Smooth muscle cell (in vitro differentiated cells): ENCODE measurements around the gene CYP8B1. TPM values are rescaled to one million over a fixed set of nuclear protein-coding genes. Genes with fewer than 3 reads are reported as not detected.
A peak's percentile ranks its signal among the peaks of the same experiment; 100 is the strongest.

Source experiments
- DNase-seq: peaks from one replicate; lab custom pipeline; 2025; ENCODE audit not compliant: unreplicated experiment; lab: John Stamatoyannopoulos, UW
- H2AFZ ChIP-seq: fragments of 200-600 bp; sonication (generic); 2 replicates; pipeline ENCODE4 v1.6.0; 2016; ENCODE audit warnings: antibody characterized with exemption, low read depth, mild to moderate bottlenecking
- H3F3A ChIP-seq: fragments of 200-600 bp; sonication (generic); 2 replicates; pipeline ENCODE4 v1.6.0; 2017; ENCODE audit warnings: antibody characterized with exemption, low read depth
- H3K27ac ChIP-seq: fragments of 200-600 bp; sonication (generic); 2 replicates; pipeline ENCODE4 v1.5.1; 2016; ENCODE audit warnings: low read depth, mild to moderate bottlenecking
- H3K27me3 ChIP-seq: fragments of 200-600 bp; sonication (generic); 2 replicates; pipeline ENCODE4 v1.6.1; 2016; ENCODE audit warnings: low read depth, mild to moderate bottlenecking
- H3K36me3 ChIP-seq: fragments of 200-600 bp; sonication (generic); 2 replicates; pipeline ENCODE4 v1.5.1; 2016; ENCODE audit warnings: low read depth
- H3K4me1 ChIP-seq: fragments of 200-600 bp; sonication (generic); 2 replicates; pipeline ENCODE4 v1.5.1; 2016; ENCODE audit warnings: low read depth
- H3K4me2 ChIP-seq: fragments of 200-600 bp; sonication (generic); 2 replicates; pipeline ENCODE4 v1.6.0; 2016; ENCODE audit warnings: mild to moderate bottlenecking
- H3K4me3 ChIP-seq: fragments of 200-600 bp; sonication (generic); 2 replicates; pipeline ENCODE4 v1.5.1; 2016; ENCODE audit warnings: mild to moderate bottlenecking
- H3K79me2 ChIP-seq: fragments of 200-600 bp; sonication (generic); 2 replicates; pipeline ENCODE4 v1.6.0; 2016; ENCODE audit warnings: low read depth, mild to moderate bottlenecking
- H3K9ac ChIP-seq: fragments of 200-600 bp; sonication (generic); 2 replicates; pipeline ENCODE4 v1.6.0; 2016; ENCODE audit warnings: low read depth
- H3K9me3 ChIP-seq: fragments of 200-600 bp; sonication (generic); replicated peaks from 2 replicates; pipeline ENCODE4 v1.5.1; 2016; ENCODE audit warnings: low read depth
- H4K20me1 ChIP-seq: fragments of 200-600 bp; sonication (generic); 2 replicates; pipeline ENCODE4 v1.6.0; 2016; ENCODE audit warnings: low read depth
- WGBS: methylation state at CpG from one replicate; pipeline ENCODE4 v1.1.7; 2016; ENCODE audit warnings: low lambda C conversion rate; 5-methylcytosine and 5-hydroxymethylcytosine counted together
- polyA plus RNA-seq: library from polyadenylated mRNA; unstranded; fragments of >200 nt; fragmentation: Nextera tagmentation; extraction: Ambion mirVana; gene quantifications from 2 replicates; pipeline ENCODE4 v1.2.1, GENCODE V29; 2016
- total RNA-seq: library from RNA; depleted of rRNA; stranded (reverse); fragments of >200 nt; gene quantifications from 2 replicates; pipeline ENCODE4 v1.2.3, GENCODE V29; 2014
- TF ChIP-seq, protein P1 (sequence below): fragments of 200-600 bp; sonication (generic); IDR thresholded peaks from 2 replicates; pipeline ENCODE4 v1.5.1; 2017; ENCODE audit warnings: borderline replicate concordance, mild to moderate bottlenecking, antibody characterized with exemption; ENCODE audit not compliant: insufficient read depth, poor library complexity, severe bottlenecking

CYP8B1 gene
- total and polyA plus RNA-seq, 2 experiments from 2014 or later = not detected

GRCh38 chr3:42853739-42854302 is 21.9 kb downstream of the CYP8B1 start:
- no peak overlapping the region for H2AFZ ChIP-seq
- H3K36me3 ChIP-seq = no peaks in the 10 kb centered on the region
- no peak overlapping the region for H3K4me2 ChIP-seq
- H3K4me1 ChIP-seq = no peaks in the 10 kb centered on the region
- 93% methylated on average over 4 of the region's 4 CpGs for WGBS
- no peak overlapping the region for H3K4me3 ChIP-seq
- H3K27ac ChIP-seq = no peak overlapping the region
- no peaks in the 10 kb centered on the region for H3F3A ChIP-seq
- DNase-seq = no peak
- no peaks in the 10 kb centered on the region for H3K27me3 ChIP-seq
- H4K20me1 ChIP-seq = no peaks in the 10 kb centered on the region
- TF ChIP-seq, protein P1, sequence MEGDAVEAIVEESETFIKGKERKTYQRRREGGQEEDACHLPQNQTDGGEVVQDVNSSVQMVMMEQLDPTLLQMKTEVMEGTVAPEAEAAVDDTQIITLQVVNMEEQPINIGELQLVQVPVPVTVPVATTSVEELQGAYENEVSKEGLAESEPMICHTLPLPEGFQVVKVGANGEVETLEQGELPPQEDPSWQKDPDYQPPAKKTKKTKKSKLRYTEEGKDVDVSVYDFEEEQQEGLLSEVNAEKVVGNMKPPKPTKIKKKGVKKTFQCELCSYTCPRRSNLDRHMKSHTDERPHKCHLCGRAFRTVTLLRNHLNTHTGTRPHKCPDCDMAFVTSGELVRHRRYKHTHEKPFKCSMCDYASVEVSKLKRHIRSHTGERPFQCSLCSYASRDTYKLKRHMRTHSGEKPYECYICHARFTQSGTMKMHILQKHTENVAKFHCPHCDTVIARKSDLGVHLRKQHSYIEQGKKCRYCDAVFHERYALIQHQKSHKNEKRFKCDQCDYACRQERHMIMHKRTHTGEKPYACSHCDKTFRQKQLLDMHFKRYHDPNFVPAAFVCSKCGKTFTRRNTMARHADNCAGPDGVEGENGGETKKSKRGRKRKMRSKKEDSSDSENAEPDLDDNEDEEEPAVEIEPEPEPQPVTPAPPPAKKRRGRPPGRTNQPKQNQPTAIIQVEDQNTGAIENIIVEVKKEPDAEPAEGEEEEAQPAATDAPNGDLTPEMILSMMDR = no peak
- no peaks in the 10 kb centered on the region for H3K79me2 ChIP-seq
- H3K9ac ChIP-seq = no peak overlapping the region
- H3K9me3 ChIP-seq = no peaks in the 10 kb centered on the region

DNA sequence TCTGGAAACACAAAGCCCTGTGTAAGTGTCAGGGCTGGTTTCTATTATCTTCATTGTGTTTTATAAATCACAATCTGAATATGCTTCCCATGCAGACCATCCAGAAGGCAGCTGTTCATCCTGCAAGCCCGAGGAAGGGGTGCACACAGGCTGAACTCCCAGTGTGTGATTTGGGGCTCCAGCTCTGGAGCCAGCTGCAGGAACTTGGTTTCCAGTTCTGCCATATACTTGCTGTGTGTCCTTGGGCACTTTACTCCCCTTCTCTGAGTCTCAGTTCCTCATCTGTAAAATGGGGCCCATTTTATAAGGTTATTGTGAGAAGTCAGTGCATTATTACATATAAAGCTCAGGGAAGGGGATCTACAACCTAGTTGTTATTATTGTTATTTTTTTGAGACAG is 22.6 kb downstream of the CYP8B1 start:
- Histone ChIP-seq H3F3A (no peaks in the 10 kb centered on the region), H3K27ac (no peak overlapping the region), H3K4me3 (no peak overlapping the region), H3K27me3 (no peaks in the 10 kb centered on the region), H4K20me1 (no peaks in the 10 kb centered on the region), H3K4me2 (no peak overlapping the region), H3K9ac (no peak overlapping the region), H2AFZ (peak overlapping the region; percentile 57), H3K9me3 (no peaks in the 10 kb centered on the region), H3K79me2 (no peaks in the 10 kb centered on the region), H3K36me3 (no peaks in the 10 kb centered on the region), H3K4me1 (no peaks in the 10 kb centered on the region)
- no peak for DNase-seq
- TF ChIP-seq, protein P1 = no peak
- WGBS = 88% methylated on average over 1 of the region's 1 CpG

DNA sequence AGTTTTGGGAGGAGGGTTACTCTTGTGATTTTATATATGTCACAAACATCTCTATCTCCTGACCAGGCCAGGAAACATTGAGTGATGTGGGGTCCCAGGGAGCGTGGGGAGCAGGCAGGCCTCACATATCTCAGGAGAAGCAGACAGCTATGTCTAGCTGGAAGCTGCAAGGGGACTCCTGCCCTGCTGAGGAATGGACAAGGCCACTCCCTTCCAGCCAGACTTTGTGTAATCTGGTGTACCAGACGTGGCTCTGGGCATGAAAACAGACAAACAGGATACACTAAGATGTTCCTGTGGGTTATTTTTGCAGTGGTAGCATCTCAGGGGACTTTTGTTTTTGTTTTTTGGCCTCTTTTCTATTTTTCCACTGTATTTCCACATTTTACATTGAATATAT is 23.2 kb downstream of the CYP8B1 start:
- Histone ChIP-seq H3K27me3 (no peaks in the 10 kb centered on the region), H3K4me1 (no peaks in the 10 kb centered on the region), H4K20me1 (no peaks in the 10 kb centered on the region), H3K79me2 (no peaks in the 10 kb centered on the region), H3K4me2 (no peak overlapping the region), H3K9ac (no peak overlapping the region), H3K4me3 (no peak overlapping the region), H3K27ac (no peak overlapping the region), H3K36me3 (no peaks in the 10 kb centered on the region), H2AFZ (peak overlapping the region; percentile 57), H3F3A (no peaks in the 10 kb centered on the region), H3K9me3 (no peaks in the 10 kb centered on the region)
- no peak for DNase-seq
- TF ChIP-seq, protein P1 = no peak
- WGBS = 35% methylated on average over 2 of the region's 2 CpGs

DNA sequence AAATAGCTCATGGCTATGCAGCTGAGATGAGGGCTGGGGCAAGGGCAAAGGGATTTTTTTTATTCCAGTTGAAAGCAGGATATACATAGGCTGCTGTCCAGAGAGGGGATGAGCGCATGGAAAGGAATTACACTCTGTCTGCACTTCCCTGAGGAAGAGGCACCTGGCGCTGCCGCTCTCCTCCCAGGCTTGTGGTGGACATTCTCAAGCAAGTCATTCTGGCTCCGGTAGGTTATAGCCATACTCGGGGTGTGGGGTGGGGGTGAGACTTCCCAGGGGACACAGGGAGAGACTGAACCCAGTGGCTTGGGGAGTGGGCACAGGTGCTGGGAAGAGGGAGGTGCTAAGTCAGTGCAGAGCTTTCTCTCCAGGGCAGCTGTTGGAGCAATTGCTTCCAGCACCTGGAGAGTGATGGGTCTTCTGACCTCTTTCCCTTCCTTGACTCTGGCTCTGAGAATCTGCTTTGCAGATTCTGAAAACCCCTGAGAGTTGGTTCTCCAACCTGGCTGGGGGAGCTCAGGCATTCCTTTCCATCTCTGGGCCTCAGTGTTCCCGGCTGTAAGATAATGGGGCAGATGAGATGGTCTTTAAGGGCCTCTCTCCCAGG is 24.3 kb downstream of the CYP8B1 start:
- Histone ChIP-seq H3K79me2 (no peaks in the 10 kb centered on the region), H3K9me3 (no peaks in the 10 kb centered on the region), H3K27me3 (no peaks in the 10 kb centered on the region), H3K4me2 (no peak overlapping the region), H2AFZ (no peak overlapping the region), H3F3A (no peaks in the 10 kb centered on the region), H3K27ac (no peak overlapping the region), H3K4me1 (no peaks in the 10 kb centered on the region), H3K4me3 (no peak overlapping the region), H4K20me1 (no peaks in the 10 kb centered on the region), H3K9ac (no peak overlapping the region), H3K36me3 (no peaks in the 10 kb centered on the region)
- no peak for DNase-seq
- 79% methylated on average over 6 of the region's 6 CpGs for WGBS
- TF ChIP-seq, protein P1 = no peak
